CD4-positive, alpha-beta T cell treated with Interleukin-17A for 1 hour (primary cell): ENCODE results near the gene TARS2.

ENCODE experiments used
- DNase-seq: peaks from one replicate; pipeline ENCODE4 v3.0.0-alpha.2; 2020

The TARS2 gene

DNA sequence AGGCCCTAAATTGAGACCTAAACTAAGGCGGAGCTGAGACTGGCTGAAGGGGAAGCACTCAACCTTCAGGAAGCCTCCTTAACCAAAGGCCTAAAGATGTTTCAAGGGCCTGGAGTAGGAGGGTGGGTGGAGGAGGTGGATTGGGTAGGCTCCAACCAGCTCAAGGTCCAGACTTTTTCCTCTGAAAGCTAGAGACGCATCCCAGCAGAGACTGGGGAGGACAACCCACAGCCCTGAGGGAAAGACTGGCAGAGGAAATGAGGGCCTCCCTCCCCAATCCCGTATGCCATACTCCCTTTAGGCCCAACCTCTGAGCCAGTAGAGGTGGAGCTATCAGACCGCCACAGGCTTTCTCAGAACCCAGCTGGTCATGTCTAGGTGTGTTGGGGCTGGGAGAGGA lies 21.8 kb downstream of the TARS2 start:
- no peak for DNase-seq

DNA sequence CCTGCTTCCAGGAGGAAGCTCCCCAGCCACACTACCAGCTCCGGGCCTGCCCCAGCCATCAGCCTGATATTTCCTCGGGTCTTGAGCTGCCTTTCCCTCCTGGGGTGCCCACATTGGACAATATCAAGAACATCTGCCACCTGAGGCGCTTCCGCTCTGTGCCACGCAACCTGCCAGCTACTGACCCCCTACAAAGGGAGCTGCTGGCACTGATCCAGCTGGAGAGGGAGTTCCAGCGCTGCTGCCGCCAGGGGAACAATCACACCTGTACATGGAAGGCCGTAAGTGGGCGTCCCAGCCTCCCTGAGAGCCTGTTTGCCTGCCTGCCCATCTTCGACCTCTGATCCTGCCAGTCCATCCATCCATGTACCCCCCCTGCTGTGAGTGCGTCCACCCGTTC lies 24.3 kb downstream of the TARS2 start:
- DNase-seq: no peak

DNA sequence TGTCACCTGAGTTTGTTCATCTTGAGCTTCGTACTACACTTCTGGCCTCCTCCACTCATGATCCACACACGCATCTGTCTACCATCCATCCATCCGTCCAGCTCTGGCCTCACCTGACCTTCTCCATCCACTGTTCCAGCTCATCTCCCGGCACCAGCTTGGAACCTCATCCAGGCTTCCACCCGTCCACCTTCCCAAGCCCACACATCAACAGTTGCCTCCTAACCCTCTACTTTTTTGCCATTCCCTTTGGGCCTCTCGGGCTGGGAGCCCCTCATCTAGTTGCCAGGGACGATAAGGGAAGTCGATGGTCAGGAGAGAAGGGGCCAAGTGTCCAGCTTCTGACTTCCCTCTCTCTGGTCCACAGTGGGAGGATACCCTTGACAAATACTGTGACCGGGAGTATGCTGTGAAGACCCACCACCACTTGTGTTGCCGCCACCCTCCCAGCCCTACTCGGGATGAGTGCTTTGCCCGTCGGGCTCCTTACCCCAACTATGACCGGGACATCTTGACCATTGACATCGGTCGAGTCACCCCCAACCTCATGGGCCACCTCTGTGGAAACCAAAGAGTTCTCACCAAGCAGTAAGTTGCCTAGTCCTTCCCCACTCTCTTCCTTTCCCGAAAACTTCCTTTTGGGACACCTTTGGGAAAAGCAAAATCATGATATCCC lies 24.9 kb downstream of the TARS2 start:
- DNase-seq: no peak

DNA sequence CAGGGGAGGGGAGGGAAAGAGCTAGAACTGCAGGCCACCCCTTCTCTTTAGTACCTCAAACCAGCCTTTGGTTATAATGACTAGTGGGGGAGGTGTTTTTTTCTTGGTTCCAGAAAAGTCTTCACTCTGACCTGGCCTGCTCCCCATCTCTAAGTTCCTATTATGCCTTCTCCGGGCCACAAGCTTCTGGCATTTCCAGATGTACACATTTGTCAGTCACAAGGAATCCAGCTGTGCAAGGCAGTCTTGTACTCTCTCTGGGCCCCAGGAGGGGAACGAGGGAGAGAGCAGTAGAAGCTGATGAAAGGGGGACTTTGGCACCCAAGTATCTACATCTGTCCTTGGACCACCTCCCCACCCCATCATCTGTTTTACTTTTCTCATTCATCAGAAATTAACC lies 25.6 kb downstream of the TARS2 start:
- no peak for DNase-seq

DNA sequence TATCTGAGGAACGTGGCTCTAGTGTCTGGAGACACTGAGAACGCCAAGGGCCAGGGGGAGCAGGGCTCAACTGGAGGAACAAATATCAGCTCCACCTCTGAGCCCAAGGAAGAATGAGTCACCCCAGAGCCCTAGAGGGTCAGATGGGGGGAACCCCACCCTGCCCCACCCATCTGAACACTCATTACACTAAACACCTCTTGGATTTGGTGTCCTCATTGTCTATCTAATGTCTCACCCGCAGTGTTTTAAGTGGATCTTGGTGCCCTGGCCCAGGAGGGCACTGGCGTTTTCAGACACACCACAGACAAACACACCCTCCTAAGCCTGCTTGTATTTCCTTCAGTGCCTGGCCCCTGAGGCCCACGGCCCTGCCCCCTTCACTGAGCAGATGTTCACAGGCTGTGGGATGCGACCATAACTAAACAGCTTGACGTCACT lies 26.2 kb downstream of the TARS2 start:
- no peak for DNase-seq

DNA sequence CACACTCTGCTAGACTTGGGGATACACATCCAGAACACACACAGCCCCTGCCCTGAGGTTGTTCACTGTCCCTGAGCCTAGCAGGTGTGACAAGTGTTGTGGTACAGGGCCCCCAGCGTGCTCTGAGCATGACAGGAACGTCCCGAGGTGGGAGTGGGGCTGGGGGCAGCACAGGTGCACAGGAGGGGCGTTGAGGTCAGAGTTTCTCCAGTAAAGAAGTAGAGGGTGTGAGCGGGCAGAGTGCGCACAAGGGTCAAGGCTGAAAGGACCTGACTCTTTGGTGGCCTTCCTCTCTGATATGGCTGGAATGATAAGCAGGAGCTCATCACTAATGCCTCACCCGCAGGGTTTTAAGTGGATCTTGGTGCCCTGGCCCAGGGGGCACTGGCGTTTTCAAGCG lies 27.0 kb downstream of the TARS2 start:
- no peak for DNase-seq

DNA sequence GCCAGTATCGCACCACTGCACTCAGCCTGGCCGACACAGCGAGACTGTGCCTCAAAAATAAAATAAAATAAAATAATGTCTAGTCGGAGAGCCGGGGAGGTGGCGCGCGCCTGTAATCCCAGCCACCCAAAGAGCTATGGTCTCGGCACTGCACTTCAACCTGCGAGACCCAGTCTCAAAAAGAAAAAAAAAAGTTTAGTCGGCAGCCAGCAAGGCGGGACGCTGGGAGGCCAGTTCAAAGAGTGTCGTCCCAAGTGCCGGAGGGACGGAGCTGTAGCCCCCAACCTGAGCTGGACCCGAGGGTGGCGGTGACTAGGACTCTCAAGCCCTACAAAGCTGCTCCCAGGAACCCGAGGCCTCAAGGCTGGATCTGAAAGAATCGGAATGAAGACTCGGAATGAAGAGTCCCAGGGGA lies 27.7 kb downstream of the TARS2 start:
- DNase-seq: no peak

DNA sequence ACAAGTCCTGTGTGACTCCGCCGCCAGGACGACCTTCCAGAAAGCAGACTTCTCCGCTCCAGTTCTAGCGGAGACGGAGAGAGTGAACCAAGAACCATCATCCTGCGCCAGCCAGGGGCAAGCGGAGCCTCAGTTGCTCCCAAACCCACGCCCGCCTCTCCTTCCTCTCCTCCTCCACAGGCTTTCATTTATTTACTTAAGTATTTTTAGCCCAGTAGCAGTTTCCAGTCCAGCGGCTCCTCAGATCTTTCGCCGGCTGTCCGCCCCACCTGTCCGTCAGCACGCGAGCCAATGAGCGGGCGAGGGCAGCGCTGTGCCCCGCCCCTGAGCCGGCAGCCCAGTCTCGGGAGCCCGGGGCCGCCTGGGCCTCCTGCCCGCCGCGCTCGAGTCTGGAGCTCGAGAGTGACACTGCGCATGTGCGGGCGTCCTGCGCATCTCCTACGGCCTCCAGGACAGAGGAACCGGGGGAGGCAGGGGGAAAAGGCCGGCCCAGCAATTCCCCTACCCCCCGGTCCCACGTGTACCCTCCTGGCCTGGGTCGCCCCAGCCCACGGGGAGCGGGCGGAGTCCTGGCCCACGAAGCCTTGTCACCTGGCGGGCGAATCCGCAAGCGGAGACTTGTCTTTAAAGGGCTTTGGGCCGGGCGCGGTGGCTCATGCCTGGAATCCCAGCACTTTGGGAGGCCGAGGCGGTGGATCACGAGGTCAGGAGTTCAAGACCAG lies 28.3 kb downstream of the TARS2 start, which contains the start of gene FALEC:
Gene FALEC (plus strand): TSS at position 425 of the 722 bp plus-strand sequence.
- peak; percentile 92 for DNase-seq

DNA sequence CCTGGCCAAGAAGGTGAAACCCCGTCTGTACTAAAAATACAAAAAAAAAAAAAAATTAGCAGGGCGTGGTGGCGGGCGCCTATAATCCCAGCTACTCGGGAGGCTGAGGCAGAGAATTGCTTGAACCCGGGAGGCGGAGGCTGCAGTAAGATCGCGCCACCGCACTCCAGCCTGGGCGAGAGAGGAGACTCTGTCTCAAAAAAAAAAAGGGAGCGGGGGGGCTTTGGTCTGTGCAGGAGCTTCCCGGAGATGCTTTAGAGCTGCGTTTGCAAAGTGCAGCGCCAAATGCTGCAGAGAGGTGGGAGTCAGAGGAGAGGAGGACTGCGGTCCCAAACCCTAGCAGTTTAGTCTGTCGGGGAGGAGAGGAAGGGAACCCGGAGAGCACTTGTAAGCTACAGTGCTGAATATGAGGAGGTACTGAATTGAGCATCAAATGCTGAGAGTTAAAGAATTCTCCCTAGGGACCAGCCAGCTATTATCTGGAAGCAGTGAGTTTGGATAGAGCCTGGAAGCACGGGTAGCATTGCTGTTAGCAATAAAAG lies 28.9 kb downstream of the TARS2 start:
- no peak for DNase-seq

DNA sequence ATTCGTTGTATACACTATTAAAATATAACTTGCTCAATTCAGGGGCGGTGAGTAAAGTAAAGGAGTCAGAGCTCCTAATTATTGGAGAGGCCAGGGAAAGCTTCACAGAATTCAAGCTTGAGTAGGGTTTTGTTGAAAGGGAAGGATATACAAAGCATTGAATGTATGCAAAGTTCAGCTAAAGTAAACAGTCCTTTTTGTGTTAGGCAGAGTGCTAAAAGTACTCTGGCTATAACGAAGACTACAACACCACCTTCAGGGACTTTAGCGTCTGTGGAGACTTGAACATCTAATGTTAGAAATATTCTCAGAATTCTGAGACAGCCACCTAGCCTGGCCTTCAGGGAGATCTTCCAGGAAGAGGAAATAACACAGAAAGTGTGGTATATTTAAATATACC lies 29.4 kb downstream of the TARS2 start:
- no peak for DNase-seq

DNA sequence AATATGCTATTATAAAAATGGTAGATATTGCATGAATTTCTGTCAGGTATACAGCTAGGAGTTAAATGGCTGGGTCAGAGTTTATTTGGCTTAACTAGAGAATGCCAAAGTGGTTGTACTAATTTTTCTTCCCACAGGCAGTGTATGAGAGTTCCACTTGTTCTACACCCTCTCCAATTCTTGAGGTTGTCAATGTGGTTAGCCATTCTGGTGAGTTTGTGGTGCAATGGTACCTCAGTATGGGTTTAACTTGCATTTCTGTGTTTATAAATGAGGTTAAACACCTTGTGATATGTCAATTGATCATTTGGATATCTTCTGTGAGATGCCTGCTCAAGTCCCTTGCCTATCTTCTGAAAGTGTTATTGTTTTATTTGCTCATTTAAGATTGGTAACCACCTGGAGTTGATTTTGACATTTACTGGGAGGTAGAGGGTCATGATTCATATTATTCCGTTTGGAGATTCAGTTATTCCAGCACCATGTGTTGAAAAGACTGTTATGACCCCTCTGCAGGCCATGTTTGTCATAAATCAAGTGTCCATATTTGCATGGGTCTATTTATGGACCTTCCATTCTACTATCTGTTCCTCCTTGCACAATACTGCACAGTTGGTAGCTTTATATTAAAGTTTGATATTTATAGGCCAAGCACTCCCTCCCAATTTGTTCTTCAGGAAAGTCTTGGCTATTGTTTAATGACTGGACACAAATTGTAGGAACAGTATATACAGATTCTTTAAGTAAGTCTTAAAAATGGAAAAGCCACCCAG lies 34.2 kb downstream of the TARS2 start:
- no peak for DNase-seq

DNA sequence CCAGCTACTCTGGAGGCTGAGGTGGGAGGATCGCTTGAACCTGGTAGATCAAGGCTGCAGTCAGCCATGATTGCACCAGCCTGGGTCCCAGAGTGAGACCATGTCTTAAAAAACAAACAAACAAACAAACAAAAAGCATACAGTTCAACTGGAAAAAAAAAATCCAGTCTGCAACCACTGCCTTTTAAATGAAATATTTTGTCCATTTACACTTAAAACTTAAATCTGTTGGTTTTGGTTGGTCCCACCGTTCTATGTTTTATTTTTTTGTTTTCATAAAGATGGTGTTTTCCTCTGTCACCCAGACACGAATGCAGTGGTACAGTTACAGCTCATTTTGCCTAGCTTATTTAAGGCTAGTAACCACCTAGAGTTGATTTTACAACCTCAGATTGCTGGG lies 38.1 kb downstream of the TARS2 start:
- DNase-seq: no peak

DNA sequence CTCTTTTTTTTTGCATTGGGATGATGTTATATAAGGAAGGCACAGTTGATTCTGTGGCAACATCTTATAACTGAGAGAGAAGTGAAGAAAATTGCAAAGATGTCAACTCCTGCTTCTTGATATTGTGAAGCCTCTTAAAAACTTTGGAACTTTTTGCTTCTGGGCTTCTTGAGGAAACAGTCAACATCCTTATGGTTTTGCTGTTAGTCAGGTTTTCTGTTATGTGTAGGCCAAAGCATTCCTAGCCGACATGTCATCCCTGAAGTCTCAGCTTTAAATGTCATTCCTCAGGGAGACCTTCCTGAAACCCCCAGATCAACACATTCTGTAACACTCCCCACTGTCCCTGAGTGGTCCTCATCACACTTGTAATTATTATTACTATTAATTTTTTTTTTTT lies 41.0 kb downstream of the TARS2 start:
- no peak for DNase-seq

DNA sequence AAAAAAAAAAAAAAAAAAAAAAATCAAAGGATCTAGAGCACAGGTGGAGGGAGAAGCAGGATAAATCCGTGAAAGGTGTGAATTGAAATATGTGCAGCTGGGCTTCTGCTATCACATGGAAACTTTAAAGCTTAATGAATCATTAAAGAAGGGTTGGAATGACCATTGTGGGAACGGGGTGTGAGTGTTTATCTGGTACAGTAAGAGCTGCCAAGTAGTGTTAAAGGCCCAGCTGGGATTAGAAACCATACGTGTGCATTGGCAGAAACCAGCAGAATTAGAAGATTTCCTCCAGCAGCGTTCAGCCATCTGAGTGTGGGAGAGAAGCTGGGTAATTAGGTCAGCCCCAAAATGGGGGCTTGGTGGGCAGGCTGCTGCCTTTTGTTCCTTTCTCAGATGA lies 41.8 kb downstream of the TARS2 start:
- no peak for DNase-seq

DNA sequence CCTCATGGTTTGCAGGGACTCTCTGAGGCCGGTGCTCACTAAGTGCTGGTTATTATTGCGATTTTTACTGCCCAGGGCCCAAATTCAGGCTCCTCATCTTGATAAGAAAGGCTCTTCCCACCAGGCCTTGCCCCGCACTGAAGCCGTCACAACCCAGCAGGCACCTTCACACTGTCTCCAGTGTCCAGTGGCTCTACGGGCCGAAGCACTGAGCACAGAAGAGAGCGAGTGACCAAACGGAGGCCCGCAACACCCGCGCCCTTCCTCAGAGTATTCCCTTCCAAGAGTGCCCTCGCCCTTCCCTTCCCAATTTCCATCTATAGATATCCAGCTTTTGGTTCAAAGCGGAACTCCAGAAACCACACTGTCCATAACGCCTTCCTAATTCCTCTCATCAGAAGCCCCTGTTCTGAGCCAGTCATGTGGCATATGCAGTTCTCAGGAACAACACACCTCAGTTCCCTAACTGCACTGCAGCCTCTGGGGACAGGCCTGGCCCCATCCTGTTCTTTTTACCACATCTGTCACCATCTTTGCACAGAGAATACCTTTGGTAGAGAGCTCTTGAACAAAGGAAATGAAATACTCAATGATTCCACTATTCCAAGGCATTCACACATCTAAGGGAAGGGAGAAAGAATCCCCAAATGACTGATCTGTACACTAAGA lies 43.4 kb downstream of the TARS2 start:
- no peak for DNase-seq

DNA sequence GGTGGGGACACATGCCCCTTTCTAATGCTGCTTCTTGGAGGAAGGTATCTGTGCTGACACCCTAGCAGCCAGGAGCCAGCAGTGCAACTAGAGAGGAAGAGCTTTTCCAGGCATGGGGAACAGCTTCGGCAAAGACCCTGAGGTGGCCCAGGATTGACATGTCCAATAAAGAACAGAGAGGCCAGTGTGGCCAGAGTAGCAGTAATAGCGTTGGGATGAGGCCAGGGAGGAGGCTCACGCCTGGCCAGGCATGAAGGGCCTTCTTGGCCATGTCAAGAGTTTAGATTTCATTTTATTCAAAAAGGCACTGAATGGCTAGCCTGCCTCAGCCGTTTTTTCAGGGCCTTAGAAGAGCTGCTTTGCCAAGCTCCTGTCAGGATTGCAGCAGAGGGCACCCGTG lies 45.6 kb downstream of the TARS2 start:
- DNase-seq: no peak

DNA sequence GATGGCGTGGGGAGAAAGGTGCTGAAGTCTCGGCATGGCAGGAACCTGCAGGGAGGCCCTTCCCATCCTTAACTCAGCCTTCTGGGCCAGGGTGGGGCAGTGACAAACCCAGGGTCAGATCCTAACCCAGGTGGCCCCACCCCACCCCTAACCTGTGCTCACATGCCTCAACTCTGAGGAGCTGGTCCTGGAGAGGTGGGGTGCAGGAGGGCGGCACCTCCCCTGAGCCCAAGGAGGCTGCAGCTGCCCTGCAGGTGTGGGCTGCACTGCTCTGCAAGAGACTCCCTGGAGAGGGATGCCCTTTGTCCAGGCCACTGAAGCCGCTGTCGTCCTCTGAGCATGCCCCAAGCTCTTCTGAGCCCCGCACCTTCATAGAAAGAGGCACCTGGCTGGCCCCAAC lies 46.8 kb downstream of the TARS2 start:
- DNase-seq: no peak

DNA sequence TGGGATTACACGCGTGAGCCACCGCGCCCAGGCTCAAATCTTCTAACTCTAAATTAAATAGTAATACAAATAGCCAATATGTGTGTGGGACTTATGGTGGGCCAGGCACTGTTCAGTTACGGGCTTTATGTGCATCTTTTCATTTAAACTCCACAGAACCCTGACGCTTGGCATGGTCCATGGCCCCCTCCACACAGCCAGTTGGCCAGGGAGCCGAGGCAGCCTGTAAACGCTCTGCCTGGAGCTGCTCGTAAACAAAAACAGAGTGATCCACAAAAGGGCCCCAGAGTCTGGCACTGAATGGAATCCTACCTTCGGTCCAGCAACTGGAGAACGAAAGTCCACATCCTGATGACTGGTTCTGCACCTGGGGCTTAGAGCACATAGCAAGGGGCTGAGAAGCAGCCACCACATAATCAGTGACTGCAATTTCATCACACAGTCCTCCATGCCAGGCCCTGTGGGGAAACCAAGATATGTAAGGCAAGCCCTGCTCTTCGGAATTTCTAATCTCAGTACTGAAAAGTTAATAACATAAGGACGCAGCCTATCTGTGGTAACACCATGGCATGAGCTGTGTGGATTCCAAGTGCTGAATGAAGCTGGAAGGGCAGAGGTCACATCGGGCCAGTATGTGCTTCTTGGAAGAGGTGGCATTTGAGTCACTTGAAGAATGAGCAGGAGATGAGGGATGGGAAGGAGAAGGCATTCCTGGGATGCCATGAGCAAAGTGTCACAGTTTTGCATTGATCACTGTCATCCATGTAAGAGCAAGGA lies 48.5 kb downstream of the TARS2 start:
- no peak for DNase-seq

DNA sequence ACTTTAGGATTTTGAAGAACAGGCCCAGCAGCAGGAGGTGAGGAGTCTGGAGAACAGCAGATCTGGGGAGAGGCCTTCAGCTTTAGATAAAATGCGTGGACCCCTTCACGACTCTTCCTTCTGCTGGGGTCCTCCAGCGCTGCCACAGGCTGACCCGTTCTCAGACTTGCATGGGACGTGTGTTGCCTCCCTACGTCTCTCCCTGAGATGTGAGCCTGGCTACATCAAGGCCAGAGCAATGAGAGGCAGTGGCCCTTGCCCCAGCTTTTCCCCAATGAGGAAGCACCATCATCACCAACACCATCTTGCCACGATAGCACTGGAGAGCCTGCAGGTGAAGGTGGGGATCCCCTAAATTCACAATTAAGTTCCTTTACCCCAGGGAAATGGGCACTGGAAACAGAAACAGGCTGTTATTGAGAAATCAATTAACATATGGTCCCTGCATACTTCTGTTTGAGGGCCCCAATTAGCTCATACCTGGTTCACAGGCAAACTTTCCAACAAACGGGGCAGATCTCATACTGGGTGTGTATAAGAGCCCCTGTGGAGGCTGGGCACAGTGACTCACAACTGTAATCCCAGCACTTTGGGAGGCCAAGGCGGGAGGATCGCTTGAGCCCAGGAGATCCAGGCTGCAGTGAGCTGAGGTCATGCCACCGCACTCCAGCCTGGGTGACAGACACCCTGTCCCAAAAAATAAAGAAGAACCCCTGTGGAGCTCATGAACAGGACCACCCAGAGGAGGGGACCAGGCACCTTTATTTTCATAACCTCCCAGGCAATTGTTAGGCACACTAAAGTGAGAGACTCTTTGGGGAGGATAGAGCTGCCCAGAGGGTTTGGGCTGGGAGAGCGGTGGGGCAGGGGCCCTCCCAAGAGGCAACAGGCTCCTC lies 49.9 kb downstream of the TARS2 start:
- no peak for DNase-seq

DNA sequence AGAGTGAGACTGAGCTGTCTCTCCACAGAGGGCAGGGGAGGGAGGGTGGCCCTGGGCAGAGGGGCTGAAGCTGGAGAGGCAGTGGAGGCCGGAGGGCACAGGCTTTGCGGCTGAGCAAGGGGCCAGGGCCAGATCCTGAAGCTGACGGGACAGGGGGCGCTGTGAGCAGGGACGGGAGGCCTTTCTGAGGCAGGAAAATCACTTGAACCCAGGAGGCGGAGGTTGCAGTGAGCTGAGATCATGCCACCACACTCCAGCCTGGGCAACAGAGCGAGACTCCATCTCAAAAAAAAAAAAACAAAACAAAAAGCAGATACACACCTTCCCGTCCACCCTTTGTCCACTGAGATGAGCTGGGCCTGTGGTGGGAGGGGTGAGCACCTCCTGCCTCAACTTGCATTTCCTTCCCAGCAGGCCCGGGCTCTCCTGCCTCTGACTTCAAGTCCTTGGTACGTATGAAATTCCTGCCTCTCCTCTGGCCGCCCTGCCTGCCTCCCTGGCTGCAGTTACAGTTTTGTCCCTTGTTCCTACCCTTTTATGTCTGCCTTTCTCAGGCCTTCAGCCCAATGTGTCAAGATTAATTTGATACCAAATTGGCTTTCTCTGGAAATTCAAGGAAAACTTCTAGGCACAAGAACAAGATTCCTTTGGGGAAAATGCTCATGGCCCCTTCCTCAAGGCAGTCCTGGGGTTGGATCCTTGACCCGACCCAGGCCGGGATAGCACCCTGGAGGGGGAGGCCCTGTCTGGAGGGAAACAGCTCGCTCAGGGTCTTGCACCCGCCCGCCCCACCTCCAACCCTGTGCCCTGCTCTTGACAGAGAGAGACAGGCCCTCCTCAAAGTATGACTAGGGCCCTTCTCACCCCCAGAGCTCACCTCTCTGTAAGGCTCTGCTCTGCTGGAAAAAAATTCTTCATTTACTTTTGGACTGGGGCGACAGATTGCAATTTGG lies 50.8 kb downstream of the TARS2 start:
- DNase-seq: no peak
